Activated CD8-positive, alpha-beta memory T cell treated with anti-CD3 and anti-CD28 coated beads, Interleukin-2, amount 10 ng/mL, durations not matched to agents 7 days and 5 days (primary cell): ENCODE data around the gene CACNB4. TPM values are rescaled to one million over a fixed set of nuclear protein-coding genes. Genes with fewer than 3 reads are reported as not detected.

ENCODE experiments used
- ATAC-seq: fragments of 150-1000 bp; cut with Tn5 transposase; one replicate; pipeline ENCODE4 v1.10.0; 2021; ENCODE audit warnings: moderate library complexity
- CTCF ChIA-PET: fragments of 350-600 bp; sonication (Branson Sonifier 250); formaldehyde crosslinking; loops from one replicate; lab custom pipeline; 2021; ENCODE audit warnings: antibody characterized with exemption; lab: Charles Lee
- DNase-seq: peaks from one replicate; pipeline ENCODE4 v3.0.0-alpha.2; 2020
- H3K27ac Mint-ChIP-seq: one replicate; pipeline ENCODE4 v1.8.0; 2021; ENCODE audit warnings: mild to moderate bottlenecking, mixed read lengths
- H3K27me3 Mint-ChIP-seq: one replicate; pipeline ENCODE4 v1.8.0; 2021; ENCODE audit warnings: mixed read lengths
- H3K36me3 Mint-ChIP-seq: one replicate; pipeline ENCODE4 v1.8.0; 2021; ENCODE audit warnings: mild to moderate bottlenecking, mixed read lengths
- H3K4me1 Mint-ChIP-seq: one replicate; pipeline ENCODE4 v1.8.0; 2021; ENCODE audit warnings: mixed read lengths
- H3K4me3 Mint-ChIP-seq: one replicate; pipeline ENCODE4 v1.8.0; 2021; ENCODE audit warnings: mild to moderate bottlenecking, moderate library complexity, mixed read lengths
- H3K9me3 Mint-ChIP-seq: one replicate; pipeline ENCODE4 v1.8.0; 2022; ENCODE audit warnings: low read depth, mixed read lengths
- total RNA-seq, 2 experiments: library from RNA; stranded (reverse); gene quantifications; one replicate each; pipeline ENCODE4 v1.2.3, GENCODE V29; 2021

CACNB4 gene
- total RNA-seq, 2 experiments from 2014 or later, result 0.14 to 0.23 TPM

DNA sequence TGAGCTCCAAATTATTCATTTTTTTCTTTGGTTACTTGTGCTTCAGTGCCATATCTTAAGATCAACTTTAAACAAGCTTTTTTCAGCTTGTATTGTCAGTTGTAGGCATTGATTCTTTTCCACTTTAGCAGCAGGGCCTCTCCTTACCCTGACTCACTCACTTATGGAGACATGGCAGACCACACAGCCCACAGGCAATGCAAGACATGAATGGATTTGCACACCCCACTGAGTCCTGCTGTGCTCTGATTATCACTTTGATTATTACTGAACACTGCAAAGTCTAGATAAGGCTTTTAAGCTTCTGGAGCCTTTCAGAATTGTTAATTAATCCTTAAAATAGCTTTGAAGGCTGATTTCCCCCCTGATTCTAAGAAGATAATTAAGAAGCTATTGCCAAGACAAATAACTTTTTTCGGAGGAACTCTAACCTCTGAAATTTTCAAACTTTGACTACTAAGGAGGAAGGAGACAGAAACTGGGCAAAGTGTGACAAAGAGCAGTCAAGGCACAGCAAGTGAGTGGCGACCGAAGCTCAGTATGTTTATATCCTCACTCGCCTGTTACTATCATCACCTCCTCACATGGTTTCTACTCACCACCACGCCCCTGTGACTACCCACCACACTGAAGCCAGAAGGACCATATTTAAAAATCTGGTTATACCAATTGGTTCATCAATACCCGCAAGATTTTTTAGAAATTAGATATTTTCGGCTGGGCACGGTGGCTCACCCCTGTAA, 43.3 kb downstream of the CACNB4 start:
- Mint-ChIP-seq H3K4me1 (no peaks in the 10 kb centered on the region), H3K27ac (no peak overlapping the region), H3K27me3 (peaks cover 3% of the 10 kb centered on the region), H3K36me3 (no peaks in the 10 kb centered on the region), H3K9me3 (no peaks in the 10 kb centered on the region), H3K4me3 (no peak overlapping the region)
- no peak for DNase-seq
- ATAC-seq, result no peak
- CTCF ChIA-PET, result interaction anchor here (1.0 kb wide), 1 partner anchor 580 kb away, joined by 3 read pairs; no protein-coding TSS in a partner anchor

- no peaks in the 10 kb centered on the region for H3K36me3 Mint-ChIP-seq
- DNase-seq (no peak), ATAC-seq (no peak)
- no peaks in the 10 kb centered on the region for H3K4me1 Mint-ChIP-seq
- CTCF ChIA-PET, result no interaction called here
- H3K4me3 Mint-ChIP-seq, result no peak overlapping the region
- peaks cover 7% of the 10 kb centered on the region for H3K27me3 Mint-ChIP-seq
- H3K9me3 Mint-ChIP-seq, result no peaks in the 10 kb centered on the region
- no peak overlapping the region for H3K27ac Mint-ChIP-seq
Measured at GRCh38 chr2:152054593-152054992, 44.3 kb downstream of the CACNB4 start.

DNA sequence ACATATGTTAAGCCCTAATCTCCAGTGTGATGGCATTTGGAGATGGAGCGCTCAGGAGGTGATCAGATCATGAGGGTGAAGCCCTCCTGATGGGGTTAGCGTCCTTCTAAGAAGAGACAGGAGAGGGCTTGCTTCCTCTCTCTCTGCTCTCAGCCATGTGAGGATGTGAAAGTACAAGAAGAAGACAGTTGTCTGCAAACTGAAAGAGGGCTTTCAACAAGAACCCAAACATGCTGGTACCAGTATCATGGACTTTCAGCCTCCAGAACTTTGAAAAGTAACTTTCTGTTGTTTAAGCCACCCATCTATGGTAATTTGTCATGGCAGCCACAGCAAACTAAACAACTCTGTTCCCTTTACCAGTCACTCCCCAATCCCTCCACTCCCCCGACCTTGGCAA, 47.4 kb downstream of the CACNB4 start:
- Mint-ChIP-seq H3K4me3 (no peak overlapping the region), H3K9me3 (no peaks in the 10 kb centered on the region), H3K27me3 (peaks cover 13% of the 10 kb centered on the region), H3K27ac (no peak overlapping the region), H3K36me3 (no peaks in the 10 kb centered on the region), H3K4me1 (no peaks in the 10 kb centered on the region)
- DNase-seq (no peak), ATAC-seq (no peak)
- CTCF ChIA-PET, result no interaction called here

- H3K9me3 Mint-ChIP-seq, result no peaks in the 10 kb centered on the region
- CTCF ChIA-PET, result interaction anchor here (0.6 kb wide), 1 partner anchor 257 kb away, joined by 3 read pairs; no protein-coding TSS in a partner anchor
- DNase-seq (no peak), ATAC-seq (no peak)
- H3K27ac Mint-ChIP-seq, result no peak overlapping the region
- peaks cover 14% of the 10 kb centered on the region for H3K27me3 Mint-ChIP-seq
- H3K36me3 Mint-ChIP-seq, result no peaks in the 10 kb centered on the region
- H3K4me1 Mint-ChIP-seq, result no peaks in the 10 kb centered on the region
- H3K4me3 Mint-ChIP-seq, result no peak overlapping the region
Measured at GRCh38 chr2:152050915-152051314, 47.9 kb downstream of the CACNB4 start.

- no peak overlapping the region for H3K27ac Mint-ChIP-seq
- CTCF ChIA-PET, result interaction anchor here (0.6 kb wide), 1 partner anchor 256 kb away, joined by 3 read pairs; no protein-coding TSS in a partner anchor
- no peak overlapping the region for H3K4me3 Mint-ChIP-seq
- H3K4me1 Mint-ChIP-seq, result no peaks in the 10 kb centered on the region
- ATAC-seq (no peak), DNase-seq (no peak)
- H3K27me3 Mint-ChIP-seq, result peaks cover 17% of the 10 kb centered on the region
- H3K36me3 Mint-ChIP-seq, result no peaks in the 10 kb centered on the region
- H3K9me3 Mint-ChIP-seq, result no peaks in the 10 kb centered on the region
Measured at GRCh38 chr2:152050341-152050740, 48.5 kb downstream of the CACNB4 start.

GRCh38 chr2:152049541-152049940, 49.3 kb downstream of the CACNB4 start:
- Mint-ChIP-seq H3K4me3 (no peak overlapping the region), H3K27me3 (peaks cover 17% of the 10 kb centered on the region), H3K4me1 (no peaks in the 10 kb centered on the region), H3K27ac (no peak overlapping the region), H3K9me3 (no peaks in the 10 kb centered on the region), H3K36me3 (no peaks in the 10 kb centered on the region)
- DNase-seq (no peak), ATAC-seq (no peak)
- CTCF ChIA-PET, result no interaction called here

DNA sequence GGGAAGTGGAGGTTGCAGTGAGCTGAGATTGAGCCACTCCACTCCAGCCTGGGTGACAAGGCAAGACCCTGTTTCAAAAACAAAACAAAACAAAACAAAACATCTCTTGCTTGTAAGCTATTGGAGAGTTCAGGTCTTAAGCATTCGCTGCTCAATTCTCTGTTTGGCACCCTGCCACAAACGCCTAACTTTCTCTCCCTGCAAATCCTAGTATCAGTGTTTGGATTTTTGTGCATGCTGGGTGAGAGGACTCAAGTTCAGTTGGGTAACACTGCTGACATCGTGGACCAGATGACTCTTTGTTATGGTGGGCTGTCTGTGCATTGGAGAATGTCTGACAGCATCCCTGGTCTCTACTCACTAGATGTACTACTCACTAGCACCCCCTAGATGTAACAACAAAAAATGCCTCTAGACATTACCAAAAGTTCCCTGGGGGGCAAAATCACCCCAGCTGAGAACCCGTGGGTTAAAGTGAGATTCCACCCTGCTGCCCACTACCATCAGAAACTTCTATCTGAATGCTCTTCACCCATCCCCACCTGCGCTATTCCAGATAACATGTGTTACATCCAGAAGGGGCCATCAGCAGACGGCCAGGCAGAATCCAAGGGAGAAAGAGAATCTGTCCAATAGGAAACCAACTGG, 50.9 kb downstream of the CACNB4 start:
- no peak for DNase-seq
- no peak overlapping the region for H3K4me3 Mint-ChIP-seq
- CTCF ChIA-PET, result interaction anchor here (0.9 to 1.8 kb wide), 3 partner anchors 9 to 496 kb away, joined by 3 to 4 read pairs (median 3); no protein-coding TSS in a partner anchor
- H3K9me3 Mint-ChIP-seq, result no peaks in the 10 kb centered on the region
- H3K27ac Mint-ChIP-seq, result no peak overlapping the region
- peaks cover 17% of the 10 kb centered on the region for H3K27me3 Mint-ChIP-seq
- no peak for ATAC-seq
- H3K36me3 Mint-ChIP-seq, result no peaks in the 10 kb centered on the region
- H3K4me1 Mint-ChIP-seq, result no peaks in the 10 kb centered on the region

DNA sequence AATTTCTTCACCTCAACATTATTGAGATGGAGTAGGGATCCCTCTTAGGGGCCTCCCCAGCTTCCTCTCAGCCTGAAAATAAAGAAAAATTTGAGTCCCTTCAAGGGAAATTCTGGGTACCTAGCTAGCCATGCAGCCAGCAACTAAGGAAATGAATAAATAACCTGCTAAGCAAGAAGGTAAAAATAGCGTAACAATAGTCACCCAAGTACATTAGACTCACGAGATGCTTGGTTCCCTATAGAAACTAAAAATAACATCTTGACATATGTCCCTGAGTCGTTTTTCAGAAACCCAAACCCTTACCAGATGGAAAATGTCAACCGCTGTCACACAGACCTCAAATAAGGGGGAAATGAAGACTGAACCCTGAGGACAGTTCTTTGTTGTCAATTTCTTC, 51.9 kb downstream of the CACNB4 start:
- ATAC-seq, result no peak
- no peak for DNase-seq
- H3K4me3 Mint-ChIP-seq, result no peak overlapping the region

DNA sequence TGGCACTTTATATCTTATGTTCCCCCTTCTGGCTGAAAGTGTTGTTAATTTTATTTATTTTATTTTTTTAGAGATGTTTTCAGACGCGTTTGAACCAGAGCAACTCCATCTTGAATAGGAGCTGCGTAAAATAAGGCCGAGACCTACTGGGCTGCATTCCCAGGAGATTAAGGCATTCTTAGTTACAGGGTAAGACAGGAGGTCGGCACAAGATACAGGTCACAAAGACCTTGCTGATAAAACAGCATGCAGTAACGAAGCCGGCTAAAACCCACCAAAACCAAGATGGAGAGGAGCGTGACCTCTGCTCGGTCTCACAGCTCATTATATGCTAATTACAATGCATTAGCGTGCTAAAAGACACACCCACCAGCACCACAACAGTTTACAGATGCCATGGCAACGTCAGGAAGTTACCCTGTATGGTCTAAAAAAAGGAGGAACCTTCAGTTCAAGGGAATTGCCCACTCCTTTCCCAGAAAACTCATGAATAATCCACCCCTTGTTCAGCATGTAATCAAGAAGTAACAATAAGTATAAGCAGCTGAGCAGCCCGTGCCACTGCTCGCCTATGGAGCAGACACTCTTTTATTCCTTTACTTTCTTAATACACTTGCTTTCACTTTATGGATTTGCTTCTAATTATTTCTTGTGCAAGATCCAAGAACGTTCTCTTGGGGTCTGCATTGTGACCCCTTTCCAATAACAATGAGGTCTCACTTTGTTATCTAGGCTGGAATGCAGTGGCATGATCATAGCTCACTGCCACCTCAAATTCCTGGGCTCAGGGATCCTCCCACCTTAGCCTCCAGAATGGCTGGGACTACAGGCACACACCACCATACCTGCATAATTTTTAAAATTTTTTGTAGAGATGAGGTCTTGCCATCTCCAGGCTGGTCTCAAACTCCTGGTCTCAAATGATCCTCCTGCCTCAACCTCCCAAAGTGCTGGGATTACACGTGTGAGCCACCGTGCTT, 55.9 kb downstream of the CACNB4 start:
- Mint-ChIP-seq H3K27me3 (peaks cover 5% of the 10 kb centered on the region), H3K27ac (no peak overlapping the region), H3K4me1 (no peaks in the 10 kb centered on the region), H3K36me3 (no peaks in the 10 kb centered on the region), H3K4me3 (no peak overlapping the region), H3K9me3 (no peaks in the 10 kb centered on the region)
- CTCF ChIA-PET, result interaction anchor here (1.2 kb wide), 1 partner anchor 17 kb away, joined by 3 read pairs; no protein-coding TSS in a partner anchor
- ATAC-seq (no peak), DNase-seq (no peak)

More for the DNA sequence above, 51.9 kb downstream of the CACNB4 start:
- Mint-ChIP-seq H3K4me1 (no peaks in the 10 kb centered on the region), H3K27me3 (peaks cover 17% of the 10 kb centered on the region), H3K27ac (no peak overlapping the region), H3K9me3 (no peaks in the 10 kb centered on the region), H3K36me3 (no peaks in the 10 kb centered on the region)
- CTCF ChIA-PET, result interaction anchor here (1.3 to 1.4 kb wide), 2 partner anchors 8 to 21 kb away, joined by 3 to 7 read pairs; no protein-coding TSS in a partner anchor

DNA sequence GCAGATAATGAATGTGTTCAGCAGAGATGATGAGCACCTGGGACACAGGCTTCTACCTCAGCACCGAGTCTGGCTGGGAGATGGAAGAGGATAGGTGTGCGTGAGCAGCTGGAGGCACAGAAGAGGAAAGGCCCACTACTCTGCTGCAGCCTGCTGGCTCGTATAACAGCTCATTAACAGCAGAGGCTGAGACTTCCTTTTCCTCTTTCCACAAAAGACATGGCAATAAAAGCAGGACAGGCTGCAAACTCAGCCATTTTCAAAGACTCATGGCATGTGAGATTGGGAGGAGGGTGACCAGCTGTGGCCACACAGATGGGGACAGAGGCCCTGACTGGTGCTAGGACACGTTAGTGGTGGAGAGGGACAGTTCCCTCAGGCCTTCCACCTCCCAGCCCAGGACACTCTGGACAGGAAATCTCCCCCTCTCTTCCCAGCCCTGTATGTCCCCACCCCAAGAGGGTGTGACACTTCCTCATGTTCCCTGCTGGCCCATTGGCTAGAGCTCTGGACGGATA, 60.3 kb downstream of the CACNB4 start:
- DNase-seq, result no peak
- H3K4me1 Mint-ChIP-seq, result no peaks in the 10 kb centered on the region
- no peaks in the 10 kb centered on the region for H3K36me3 Mint-ChIP-seq
- no peak for ATAC-seq
- H3K4me3 Mint-ChIP-seq, result no peak overlapping the region
- H3K9me3 Mint-ChIP-seq, result no peaks in the 10 kb centered on the region
- no peak overlapping the region for H3K27ac Mint-ChIP-seq
- CTCF ChIA-PET, result interaction anchor here (0.6 to 3.1 kb wide), 5 partner anchors 9 to 707 kb away, joined by 3 to 20 read pairs (median 4); no protein-coding TSS in a partner anchor
- H3K27me3 Mint-ChIP-seq, result no peaks in the 10 kb centered on the region

DNA sequence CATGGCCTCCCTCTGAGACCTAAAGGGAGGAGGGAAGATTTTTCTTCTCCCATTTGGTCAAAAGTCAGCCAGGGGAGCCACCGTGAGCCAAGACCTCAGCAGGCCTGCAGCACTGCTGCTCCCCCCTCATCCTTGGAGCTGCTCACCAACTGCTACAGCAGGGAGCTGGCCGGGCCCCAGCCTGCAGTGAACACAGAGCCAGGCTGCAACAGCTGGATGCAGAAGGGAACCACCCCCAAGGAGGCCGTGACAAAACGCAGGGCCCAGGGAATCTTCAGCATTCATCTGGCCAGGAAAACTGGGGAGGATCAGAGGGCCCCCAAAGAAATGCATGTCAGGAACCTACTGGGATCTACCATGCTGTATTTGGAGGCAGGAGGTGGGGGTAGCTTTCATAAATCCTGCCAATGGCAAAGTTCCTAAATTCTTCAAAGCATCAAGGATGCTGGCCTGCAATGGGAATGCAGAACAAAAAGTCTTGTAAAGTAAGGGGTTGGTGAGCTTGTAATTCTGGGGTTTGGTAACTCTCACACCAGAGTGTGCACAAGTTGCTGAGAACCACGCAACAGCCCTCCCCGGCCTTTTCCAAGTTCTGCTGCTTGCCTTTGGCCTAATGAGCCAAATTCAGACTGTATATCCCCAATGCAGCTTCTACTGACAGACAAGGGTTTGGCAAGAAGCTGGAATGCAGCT, 61.0 kb downstream of the CACNB4 start:
- no peaks in the 10 kb centered on the region for H3K9me3 Mint-ChIP-seq
- DNase-seq (no peak), ATAC-seq (no peak)
- CTCF ChIA-PET, result interaction anchor here (1.1 to 3.1 kb wide), 4 partner anchors 10 to 708 kb away, joined by 3 to 20 read pairs (median 7); no protein-coding TSS in a partner anchor
- H3K27ac Mint-ChIP-seq, result no peak overlapping the region
- H3K4me3 Mint-ChIP-seq, result no peak overlapping the region
- H3K27me3 Mint-ChIP-seq, result no peaks in the 10 kb centered on the region
- H3K36me3 Mint-ChIP-seq, result no peaks in the 10 kb centered on the region
- H3K4me1 Mint-ChIP-seq, result no peaks in the 10 kb centered on the region
